GM13977 (cell line): ENCODE data around the gene DTWD2.
"Not testable (repeated sequence)": the region's sequence is repeated elsewhere in the genome, so short reads cannot be mapped to it uniquely, and the experiment has no call there.

Experiments
- DNase-seq: peaks from one replicate; pipeline ENCODE4 v3.0.0; 2012; ENCODE audit warnings: low spot score
- in situ Hi-C: fragments of 300-500 bp; cut with MboI; formaldehyde crosslinking; loops from one replicate; pipeline ENCODE4 v1.12.0; 2022; ENCODE audit warnings: low sequenced_read_pairs, low pct_unique_long_range_greater_than_20kb, mixed read lengths, inconsistent platforms; ENCODE audit not compliant: unreplicated experiment
- TF ChIP-seq, protein P1 (sequence below): IDR thresholded peaks from 2 replicates; pipeline ENCODE4 v1.5.1; 2012; ENCODE audit warnings: mild to moderate bottlenecking, control low read depth; ENCODE audit not compliant: insufficient read depth; ENCODE audit errors: extremely low read depth, missing control alignments

Gene DTWD2

DNA sequence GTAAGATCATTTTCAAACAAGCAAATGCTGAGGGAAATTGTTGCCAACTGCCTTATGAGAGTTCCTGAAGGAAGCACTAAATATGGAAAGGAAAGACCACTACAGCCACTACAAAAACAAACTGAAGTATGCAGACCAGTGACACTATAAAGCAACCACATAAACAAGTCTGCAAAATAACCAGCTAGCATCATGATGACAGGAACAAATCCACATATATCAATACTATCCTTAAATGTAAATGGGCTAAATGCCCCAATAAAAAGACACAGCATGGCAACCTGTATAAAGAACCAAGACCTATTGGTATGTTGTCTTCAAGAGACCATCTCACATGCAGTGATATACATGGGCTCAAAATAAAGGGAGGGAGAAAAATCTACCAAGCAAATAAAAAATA lies 113.2 kb downstream of the DTWD2 start:
- TF ChIP-seq, protein P1, sequence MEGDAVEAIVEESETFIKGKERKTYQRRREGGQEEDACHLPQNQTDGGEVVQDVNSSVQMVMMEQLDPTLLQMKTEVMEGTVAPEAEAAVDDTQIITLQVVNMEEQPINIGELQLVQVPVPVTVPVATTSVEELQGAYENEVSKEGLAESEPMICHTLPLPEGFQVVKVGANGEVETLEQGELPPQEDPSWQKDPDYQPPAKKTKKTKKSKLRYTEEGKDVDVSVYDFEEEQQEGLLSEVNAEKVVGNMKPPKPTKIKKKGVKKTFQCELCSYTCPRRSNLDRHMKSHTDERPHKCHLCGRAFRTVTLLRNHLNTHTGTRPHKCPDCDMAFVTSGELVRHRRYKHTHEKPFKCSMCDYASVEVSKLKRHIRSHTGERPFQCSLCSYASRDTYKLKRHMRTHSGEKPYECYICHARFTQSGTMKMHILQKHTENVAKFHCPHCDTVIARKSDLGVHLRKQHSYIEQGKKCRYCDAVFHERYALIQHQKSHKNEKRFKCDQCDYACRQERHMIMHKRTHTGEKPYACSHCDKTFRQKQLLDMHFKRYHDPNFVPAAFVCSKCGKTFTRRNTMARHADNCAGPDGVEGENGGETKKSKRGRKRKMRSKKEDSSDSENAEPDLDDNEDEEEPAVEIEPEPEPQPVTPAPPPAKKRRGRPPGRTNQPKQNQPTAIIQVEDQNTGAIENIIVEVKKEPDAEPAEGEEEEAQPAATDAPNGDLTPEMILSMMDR, result no peak
- DNase-seq, result no peak
- in situ Hi-C loops, result no loop called here

DNA sequence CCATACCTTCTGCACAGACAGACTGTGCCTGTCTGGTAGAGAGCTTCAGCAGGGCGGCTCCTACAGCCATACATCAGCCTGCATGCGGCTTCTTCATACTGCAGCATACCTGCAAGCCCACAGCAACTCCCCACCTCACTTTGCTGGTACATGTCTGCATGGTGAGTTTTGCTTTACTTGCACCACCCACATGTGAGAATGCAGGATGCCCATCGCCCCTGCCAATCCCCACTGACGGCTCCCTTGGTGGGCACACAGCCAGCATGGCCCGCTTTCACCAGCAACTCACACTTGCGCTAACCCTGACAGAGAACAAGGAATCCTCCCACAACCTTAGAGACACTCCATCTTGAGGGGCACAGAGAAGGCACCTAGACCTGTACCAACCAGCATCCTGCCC lies 114.9 kb downstream of the DTWD2 start:
- in situ Hi-C loops, result no loop called here
- no peak for DNase-seq
- TF ChIP-seq, protein P1, result no peak

DNA sequence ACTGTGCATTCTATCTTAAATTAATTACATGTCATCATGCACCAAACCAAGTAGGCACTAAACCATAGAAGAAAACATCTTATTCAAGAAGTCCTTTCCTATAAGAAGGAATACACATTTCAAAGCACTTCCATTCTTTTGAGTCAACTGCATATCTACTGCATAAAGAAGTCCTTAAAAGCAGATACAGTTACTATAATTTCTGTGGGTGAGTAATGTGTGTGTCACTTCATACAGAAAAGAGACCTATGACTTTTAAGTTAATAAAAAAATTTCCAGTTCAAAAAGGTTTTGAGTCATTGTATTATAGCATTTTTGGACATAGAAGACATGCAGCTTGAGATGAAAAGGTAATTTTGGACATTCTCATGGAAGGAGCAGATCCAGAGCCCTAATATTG lies 125.0 kb downstream of the DTWD2 start:
- DNase-seq, result no peak
- TF ChIP-seq, protein P1, result no peak
- in situ Hi-C loops, result no loop called here

DNA sequence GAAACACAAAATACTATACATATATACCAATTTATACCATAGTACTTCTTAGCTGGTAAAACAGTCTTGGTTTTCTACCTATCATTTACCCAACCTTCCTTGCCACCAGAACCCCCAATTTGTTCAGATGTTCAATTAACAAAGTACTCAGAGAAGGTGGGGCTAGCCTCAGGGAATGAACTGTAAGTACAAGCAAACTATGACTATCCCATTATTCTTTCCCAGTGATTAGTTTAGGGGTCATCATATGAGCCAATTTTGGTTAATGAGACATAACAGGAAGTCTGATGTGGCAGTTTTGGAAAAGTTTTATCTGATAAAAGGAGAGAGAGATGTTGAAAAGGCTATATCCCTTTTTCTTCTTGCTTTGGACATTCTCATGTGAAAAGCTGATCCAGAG lies 125.8 kb downstream of the DTWD2 start:
- no peak for DNase-seq
- in situ Hi-C loops, result no loop called here
- TF ChIP-seq, protein P1, result no peak

DNA sequence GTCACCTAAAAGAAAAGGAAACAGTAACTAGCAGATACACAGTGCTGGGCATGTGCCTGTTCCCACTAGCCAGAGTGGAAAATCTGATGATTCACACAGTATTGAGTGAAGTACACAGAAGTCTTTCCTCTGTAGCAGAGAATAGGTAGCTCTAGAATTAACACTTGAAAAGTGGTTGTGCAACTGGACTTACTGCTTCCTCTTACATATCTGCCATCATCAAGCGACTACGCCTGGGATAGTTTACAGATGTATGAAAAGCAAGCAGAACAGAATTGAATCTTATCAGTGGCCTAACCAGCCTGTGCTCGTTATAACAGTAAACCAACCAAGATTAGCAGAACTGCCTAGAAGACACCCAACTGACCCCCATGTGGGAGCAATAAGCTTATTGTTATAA lies 130.6 kb downstream of the DTWD2 start:
- DNase-seq, result no peak
- in situ Hi-C loops, result no loop called here
- TF ChIP-seq, protein P1, result no peak

DNA sequence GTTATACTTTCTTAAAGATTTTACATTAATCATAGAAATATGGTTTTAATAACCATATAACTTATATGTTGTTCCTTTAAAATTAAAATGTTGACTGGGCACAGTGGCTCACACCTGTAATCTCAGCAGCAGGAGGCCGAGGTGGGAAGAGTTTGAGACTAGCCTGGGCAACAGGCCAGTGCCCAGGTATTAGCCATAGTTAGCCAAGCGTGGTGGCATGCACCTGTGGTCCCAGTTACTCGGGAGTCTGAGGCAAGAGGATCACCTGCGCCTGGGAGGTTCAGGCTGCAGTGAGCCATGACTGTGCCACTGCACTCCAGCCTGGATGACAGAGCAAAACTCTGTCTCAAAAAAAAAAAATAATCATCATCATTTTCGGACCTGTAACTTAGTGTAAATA lies 133.5 kb downstream of the DTWD2 start:
- in situ Hi-C loops, result no loop called here
- DNase-seq, result no peak

DNA sequence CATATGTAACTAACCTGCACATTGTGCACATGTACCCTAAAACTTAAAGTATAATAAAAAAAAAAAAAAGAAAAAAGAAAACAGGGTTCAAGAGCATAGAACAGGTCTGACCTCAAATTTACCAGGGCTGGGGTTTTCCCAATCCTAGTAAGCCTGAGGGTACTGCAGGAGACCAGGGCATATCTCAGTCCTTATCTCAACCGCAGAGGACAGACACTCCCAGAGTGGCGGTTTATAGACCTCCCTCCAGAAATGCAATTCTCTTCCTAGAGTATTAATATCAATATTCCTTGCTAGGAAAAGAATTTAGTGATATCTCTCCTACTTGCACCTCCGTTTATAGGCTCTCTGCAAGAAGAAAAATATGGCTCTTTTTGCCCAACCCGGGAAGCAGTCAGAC lies 136.6 kb downstream of the DTWD2 start:
- in situ Hi-C loops, result not testable (repeated sequence)

More for the DNA sequence above, 133.5 kb downstream of the DTWD2 start:
- TF ChIP-seq, protein P1, result no peak

DNA sequence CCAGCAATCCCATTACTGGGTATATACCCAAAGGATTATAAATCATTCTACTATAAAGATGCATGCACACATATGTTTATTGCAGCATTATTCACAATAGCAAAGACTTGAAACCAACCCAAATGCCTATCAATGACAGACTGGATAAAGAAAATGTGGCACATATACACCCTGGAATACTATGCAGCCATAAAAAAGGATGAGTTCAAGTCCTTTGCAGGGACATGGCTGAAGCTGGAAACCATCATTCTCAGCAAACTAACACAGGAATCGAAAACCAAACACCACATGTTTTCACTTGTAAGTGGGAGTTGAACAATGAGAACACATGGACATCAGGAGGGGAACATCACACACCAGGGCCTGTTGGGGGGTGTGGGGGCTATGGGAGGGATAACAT lies 138.8 kb downstream of the DTWD2 start:
- DNase-seq, in situ Hi-C loops: not testable (repeated sequence)

More for the DNA sequence above, 136.6 kb downstream of the DTWD2 start:
- not testable (repeated sequence) for DNase-seq
